Activated T-cell treated with anti-CD3 and anti-CD28 coated beads, Interleukin-2, amount 50 U/mL, for 24 hours (primary cell): Measurements from ENCODE around the gene RPL22L1.
"Not testable (repeated sequence)": the region's sequence is repeated elsewhere in the genome, so short reads cannot be mapped to it uniquely, and the experiment has no call there.

Experiments
- DNase-seq: peaks from one replicate; pipeline ENCODE4 v3.0.0-alpha.2; 2020
- H3K27ac Mint-ChIP-seq: 2 replicates; pipeline ENCODE4 v1.8.0; 2020; ENCODE audit warnings: mild to moderate bottlenecking, mixed read lengths
- H3K27me3 Mint-ChIP-seq: 2 replicates; pipeline ENCODE4 v1.8.0; 2020; ENCODE audit warnings: mixed read lengths
- H3K36me3 Mint-ChIP-seq: 2 replicates; pipeline ENCODE4 v1.8.0; 2020; ENCODE audit warnings: low read depth, mixed read lengths
- H3K4me1 Mint-ChIP-seq: 2 replicates; pipeline ENCODE4 v1.8.0; 2020; ENCODE audit warnings: low read depth, mixed read lengths
- H3K4me3 Mint-ChIP-seq: 2 replicates; pipeline ENCODE4 v1.8.0; 2020; ENCODE audit warnings: mild to moderate bottlenecking, moderate library complexity, mixed read lengths
- H3K9me3 Mint-ChIP-seq: 2 replicates; pipeline ENCODE4 v1.8.0; 2020; ENCODE audit warnings: mixed read lengths

The RPL22L1 gene

GRCh38 chr3:170869645-170870593 is at the start of gene RPL22L1:
TSS of gene RPL22L1 (minus strand) at chr3:170870195. CDS start at chr3:170870167, 28 bp downstream.
- Mint-ChIP-seq H3K9me3 (no peaks in the 10 kb centered on the region), H3K27ac (peak within 1 kb of the TSS; percentile 99), H3K27me3 (no peaks in the 10 kb centered on the region), H3K36me3 (peaks cover 56% of the 10 kb centered on the region), H3K4me1 (peaks cover 24% of the 10 kb centered on the region), H3K4me3 (peak within 1 kb of the TSS; percentile 96)
- peak; percentile 93 for DNase-seq

GRCh38 chr3:170918715-170919114 is 48.7 kb upstream of the RPL22L1 start:
- Mint-ChIP-seq H3K36me3 (peaks cover 6% of the 10 kb centered on the region), H3K4me3 (no peak overlapping the region), H3K27me3 (peaks cover 24% of the 10 kb centered on the region), H3K4me1 (no peaks in the 10 kb centered on the region), H3K27ac (no peak overlapping the region), H3K9me3 (peaks cover 22% of the 10 kb centered on the region)
- no peak for DNase-seq

- Mint-ChIP-seq H3K27ac (no peak overlapping the region), H3K9me3 (peaks cover 23% of the 10 kb centered on the region), H3K27me3 (peaks cover 10% of the 10 kb centered on the region), H3K36me3 (peaks cover 6% of the 10 kb centered on the region), H3K4me1 (peaks cover 3% of the 10 kb centered on the region), H3K4me3 (no peak overlapping the region)
- no peak for DNase-seq
Observed at GRCh38 chr3:170914690-170915089, 44.7 kb upstream of the RPL22L1 start.

DNA sequence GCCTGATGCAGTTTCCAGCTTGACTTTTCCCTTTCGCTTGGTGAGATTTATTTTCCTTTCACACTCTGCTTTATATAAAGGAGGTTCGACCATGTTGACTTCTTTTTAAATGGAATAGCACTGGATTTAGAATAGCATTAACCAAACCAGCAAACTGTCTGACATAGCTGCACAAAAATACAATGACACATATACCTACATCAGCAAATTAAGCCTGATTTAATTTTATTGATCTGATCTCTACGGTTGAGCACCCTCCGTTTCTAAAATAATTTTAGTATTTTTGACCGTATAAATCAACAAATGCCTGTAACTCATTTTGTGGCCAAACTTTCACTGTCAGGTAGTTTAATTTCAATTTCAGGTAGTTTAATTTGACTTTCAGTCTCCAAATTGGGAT is 44.2 kb upstream of the RPL22L1 start:
- H3K9me3 Mint-ChIP-seq: peaks cover 27% of the 10 kb centered on the region
- H3K27me3 Mint-ChIP-seq: peaks cover 5% of the 10 kb centered on the region
- peaks cover 7% of the 10 kb centered on the region for H3K4me1 Mint-ChIP-seq
- H3K4me3 Mint-ChIP-seq: no peak overlapping the region
- H3K36me3 Mint-ChIP-seq: peaks cover 9% of the 10 kb centered on the region
- no peak overlapping the region for H3K27ac Mint-ChIP-seq
- DNase-seq: no peak

DNA sequence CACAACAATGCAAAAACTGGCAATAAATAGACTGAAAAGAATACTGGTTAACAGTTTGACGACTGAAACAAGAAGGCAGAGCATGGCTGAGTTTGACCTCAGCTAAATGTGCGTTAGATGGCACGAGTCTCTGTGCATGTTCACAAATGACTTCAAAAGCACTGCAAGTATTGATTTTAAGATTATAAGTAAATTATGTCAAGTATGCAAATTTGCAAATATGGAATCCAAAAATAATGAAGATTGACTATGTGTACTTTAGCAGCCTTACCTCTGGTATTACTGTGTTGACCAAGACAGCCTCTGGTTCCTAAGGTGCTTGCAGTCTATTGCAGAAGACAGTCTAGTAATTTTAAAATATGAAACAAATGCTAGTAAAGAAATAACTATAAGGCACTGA is 41.1 kb upstream of the RPL22L1 start:
- Mint-ChIP-seq H3K4me1 (peaks cover 26% of the 10 kb centered on the region), H3K27me3 (no peaks in the 10 kb centered on the region), H3K27ac (no peak overlapping the region), H3K9me3 (peaks cover 20% of the 10 kb centered on the region), H3K36me3 (peaks cover 9% of the 10 kb centered on the region), H3K4me3 (no peak overlapping the region)
- DNase-seq: no peak

DNA sequence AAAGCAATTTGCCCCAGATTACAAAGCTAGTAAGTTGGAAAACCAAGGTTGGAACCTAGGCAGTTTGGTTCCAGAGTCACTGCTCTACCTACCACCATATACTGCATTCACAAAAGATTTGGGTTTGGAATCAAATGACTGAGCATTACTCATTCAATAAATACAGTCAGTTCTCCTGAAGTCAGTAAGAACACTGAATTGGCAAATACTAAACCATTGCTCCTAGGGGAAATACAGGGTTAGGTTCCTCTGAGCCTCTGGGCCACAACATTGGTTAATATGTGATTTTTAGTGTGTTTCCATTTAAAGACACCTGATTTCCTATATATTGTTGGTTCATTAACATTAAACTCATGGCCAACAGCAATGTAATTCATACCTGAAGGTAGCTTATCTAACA is 40.5 kb upstream of the RPL22L1 start:
- Mint-ChIP-seq H3K36me3 (peaks cover 9% of the 10 kb centered on the region), H3K27me3 (no peaks in the 10 kb centered on the region), H3K27ac (no peak overlapping the region), H3K4me3 (no peak overlapping the region), H3K9me3 (peaks cover 20% of the 10 kb centered on the region), H3K4me1 (peaks cover 30% of the 10 kb centered on the region)
- no peak for DNase-seq

- Mint-ChIP-seq H3K27ac (peak overlapping the region; percentile 26), H3K36me3 (peaks cover 12% of the 10 kb centered on the region), H3K9me3 (peaks cover 18% of the 10 kb centered on the region), H3K4me3 (no peak overlapping the region), H3K4me1 (peaks cover 30% of the 10 kb centered on the region), H3K27me3 (no peaks in the 10 kb centered on the region)
- DNase-seq: no peak
Observed at GRCh38 chr3:170909129-170909903, 39.3 kb upstream of the RPL22L1 start.

GRCh38 chr3:170908235-170909116 is 38.5 kb upstream of the RPL22L1 start, which contains the start of gene EIF5A2:
TSS of gene EIF5A2 (minus strand) at chr3:170908637. CDS start at chr3:170907806, 831 bp downstream.
- H3K27me3 Mint-ChIP-seq: no peaks in the 10 kb centered on the region
- H3K4me3 Mint-ChIP-seq: peak within 1 kb of the TSS; percentile 95
- H3K36me3 Mint-ChIP-seq: peaks cover 13% of the 10 kb centered on the region
- H3K9me3 Mint-ChIP-seq: peaks cover 18% of the 10 kb centered on the region
- peak within 1 kb of the TSS; percentile 95 for H3K27ac Mint-ChIP-seq
- peaks cover 30% of the 10 kb centered on the region for H3K4me1 Mint-ChIP-seq
- DNase-seq: peak; percentile 96

DNA sequence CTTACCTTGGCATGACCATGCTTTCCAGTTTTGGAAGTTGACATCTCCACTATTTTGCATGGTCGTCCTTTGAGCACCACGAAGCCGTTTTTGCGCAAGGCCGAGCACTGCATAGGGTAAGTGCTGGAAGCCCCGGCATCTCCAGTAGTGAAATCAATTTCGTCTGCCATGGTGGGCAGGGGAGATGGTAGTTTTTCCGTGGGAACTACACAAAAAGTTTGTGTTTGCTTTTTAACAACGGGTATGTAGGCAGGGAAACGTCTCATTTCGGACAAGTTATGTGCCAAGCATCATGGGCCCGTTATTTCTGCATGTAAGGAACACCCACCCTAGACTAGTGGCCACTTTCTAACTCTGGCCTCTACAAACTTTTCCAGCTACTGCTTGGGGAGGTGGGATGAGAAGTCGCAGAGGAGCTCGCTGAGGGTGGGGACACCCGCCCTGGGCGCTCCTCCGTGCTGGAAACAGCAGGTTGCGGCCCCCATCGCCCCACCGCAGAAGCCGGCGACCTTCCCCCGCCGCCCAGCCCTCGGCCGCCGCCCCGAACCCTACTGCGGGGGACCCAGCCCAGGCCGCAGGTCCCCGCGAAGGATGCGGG is 37.7 kb upstream of the RPL22L1 start:
- Mint-ChIP-seq H3K27me3 (no peaks in the 10 kb centered on the region), H3K4me1 (peaks cover 30% of the 10 kb centered on the region)
- DNase-seq: no peak

DNA sequence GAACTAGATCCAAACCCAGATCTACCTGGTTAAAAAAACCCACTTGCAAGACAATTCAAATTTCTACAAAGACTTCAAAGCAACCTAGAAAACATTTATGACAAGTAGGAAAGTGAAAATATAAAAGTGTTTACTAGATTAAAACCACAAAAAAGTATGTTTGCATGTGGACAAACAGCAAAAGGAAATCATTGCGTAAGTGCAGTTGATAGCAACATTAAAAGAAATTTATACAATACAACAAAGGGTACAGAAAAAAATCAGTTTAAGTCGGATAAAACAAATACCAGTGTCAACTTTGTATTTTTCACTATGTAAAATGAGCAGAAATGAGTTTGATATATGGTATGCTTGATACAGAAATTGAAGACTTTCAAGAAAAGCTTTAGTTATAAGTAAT is 35.9 kb upstream of the RPL22L1 start:
- Mint-ChIP-seq H3K4me1 (peaks cover 30% of the 10 kb centered on the region), H3K27me3 (no peaks in the 10 kb centered on the region), H3K36me3 (peaks cover 30% of the 10 kb centered on the region), H3K27ac (no peak overlapping the region), H3K4me3 (no peak overlapping the region), H3K9me3 (peaks cover 17% of the 10 kb centered on the region)
- DNase-seq: no peak

More for the DNA sequence above, 37.7 kb upstream of the RPL22L1 start:
- Mint-ChIP-seq H3K36me3 (peaks cover 19% of the 10 kb centered on the region), H3K4me3 (peak overlapping the region; percentile 95), H3K27ac (no peak overlapping the region), H3K9me3 (peaks cover 18% of the 10 kb centered on the region)

DNA sequence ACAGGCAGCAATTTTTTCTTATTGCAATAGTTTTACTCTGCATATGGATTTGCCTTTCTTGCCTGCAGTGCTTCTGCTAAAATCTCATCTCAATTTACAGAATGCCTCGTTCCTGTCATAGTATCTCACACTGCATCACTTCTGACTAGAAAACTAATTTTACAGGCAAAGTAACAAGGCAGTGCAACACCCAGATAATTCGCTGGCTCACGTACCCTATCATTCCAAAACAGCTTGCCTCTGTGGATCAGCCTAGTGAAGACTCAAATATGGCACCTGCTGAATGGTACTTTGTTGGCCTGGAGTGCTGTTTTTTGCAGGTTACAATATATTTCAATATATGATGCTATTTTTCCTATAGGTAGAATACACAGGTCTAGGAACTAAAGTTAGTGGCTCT is 33.1 kb upstream of the RPL22L1 start:
- Mint-ChIP-seq H3K27me3 (no peaks in the 10 kb centered on the region), H3K27ac (no peak overlapping the region), H3K4me3 (no peak overlapping the region), H3K9me3 (no peaks in the 10 kb centered on the region), H3K4me1 (peaks cover 18% of the 10 kb centered on the region), H3K36me3 (peaks cover 37% of the 10 kb centered on the region)
- DNase-seq: no peak

GRCh38 chr3:170899455-170899854 is 29.5 kb upstream of the RPL22L1 start:
- no peak overlapping the region for H3K4me3 Mint-ChIP-seq
- no peaks in the 10 kb centered on the region for H3K27me3 Mint-ChIP-seq
- H3K9me3 Mint-ChIP-seq: no peaks in the 10 kb centered on the region
- H3K4me1 Mint-ChIP-seq: no peaks in the 10 kb centered on the region
- no peak for DNase-seq
- peaks cover 57% of the 10 kb centered on the region for H3K36me3 Mint-ChIP-seq
- no peak overlapping the region for H3K27ac Mint-ChIP-seq

GRCh38 chr3:170897978-170898377 is 28.0 kb upstream of the RPL22L1 start:
- Mint-ChIP-seq H3K4me3 (no peak overlapping the region), H3K27ac (no peak overlapping the region), H3K4me1 (no peaks in the 10 kb centered on the region), H3K36me3 (peaks cover 64% of the 10 kb centered on the region), H3K9me3 (no peaks in the 10 kb centered on the region), H3K27me3 (no peaks in the 10 kb centered on the region)
- no peak for DNase-seq

DNA sequence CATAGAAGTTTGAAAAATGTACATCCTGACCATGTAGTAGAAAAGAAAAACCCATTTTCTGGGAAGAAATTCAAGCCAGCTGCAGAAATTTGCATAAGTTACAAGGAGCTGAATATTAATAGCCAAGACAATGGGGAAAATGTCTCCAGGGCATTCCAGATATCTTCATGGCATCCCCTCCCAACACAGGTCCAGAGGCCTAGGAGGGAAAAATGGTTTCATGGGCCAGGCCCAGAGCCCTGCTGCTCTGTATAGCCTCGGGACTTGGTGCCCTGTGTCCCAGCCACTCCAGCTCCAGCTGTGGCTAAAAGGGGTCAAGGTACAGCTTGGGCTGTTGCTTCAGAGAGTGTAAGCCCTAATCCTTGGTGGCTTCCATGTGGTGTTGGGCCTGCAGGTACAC is 27.2 kb upstream of the RPL22L1 start:
- H3K36me3 Mint-ChIP-seq: peaks cover 63% of the 10 kb centered on the region
- DNase-seq, H3K27me3 Mint-ChIP-seq, H3K27ac Mint-ChIP-seq, H3K4me1 Mint-ChIP-seq, H3K4me3 Mint-ChIP-seq, H3K9me3 Mint-ChIP-seq: not testable (repeated sequence)
